HG03354 (cell line): Measurements from ENCODE around the gene ZC3H7B.

ENCODE experiments used
- ATAC-seq: cut with Tn5 transposase; IDR thresholded peaks from one replicate; pipeline ENCODE4 v1.9.1; 2021; ENCODE audit warnings: mild to moderate bottlenecking; ENCODE audit not compliant: unreplicated experiment, poor library complexity, severe bottlenecking

ZC3H7B gene

GRCh38 chr22:41348964-41349484 is 47.7 kb downstream of the ZC3H7B start:
- ATAC-seq, result no peak

- no peak for ATAC-seq
Observed at GRCh38 chr22:41350087-41350486, 48.8 kb downstream of the ZC3H7B start.

GRCh38 chr22:41351011-41351410 is 49.7 kb downstream of the ZC3H7B start:
- no peak for ATAC-seq

- no peak for ATAC-seq
Observed at GRCh38 chr22:41352058-41352457, 50.7 kb downstream of the ZC3H7B start.

GRCh38 chr22:41353862-41354575 is 52.7 kb downstream of the ZC3H7B start:
- ATAC-seq, result no peak

- no peak for ATAC-seq
Observed at GRCh38 chr22:41354979-41355378, 53.7 kb downstream of the ZC3H7B start.

GRCh38 chr22:41355895-41356294 is 54.6 kb downstream of the ZC3H7B start:
- no peak for ATAC-seq

GRCh38 chr22:41356430-41357028 is 55.2 kb downstream of the ZC3H7B start:
- no peak for ATAC-seq

GRCh38 chr22:41357191-41357590 is 55.9 kb downstream of the ZC3H7B start:
- ATAC-seq, result no peak

- no peak for ATAC-seq
Observed at GRCh38 chr22:41358927-41359326, 57.6 kb downstream of the ZC3H7B start.

GRCh38 chr22:41359376-41359775 is 58.1 kb downstream of the ZC3H7B start:
- ATAC-seq, result no peak

- ATAC-seq, result no peak
Observed at GRCh38 chr22:41360126-41360525, 58.8 kb downstream of the ZC3H7B start.

- ATAC-seq, result no peak
Observed at GRCh38 chr22:41361716-41362310, 60.5 kb downstream of the ZC3H7B start.

- ATAC-seq, result no peak
Observed at GRCh38 chr22:41362615-41363014, 61.3 kb downstream of the ZC3H7B start.

GRCh38 chr22:41364233-41364632 is 62.9 kb downstream of the ZC3H7B start:
- ATAC-seq, result no peak

- ATAC-seq, result no peak
Observed at GRCh38 chr22:41364955-41365354, 63.6 kb downstream of the ZC3H7B start.

GRCh38 chr22:41365425-41365824 is 64.1 kb downstream of the ZC3H7B start:
- ATAC-seq, result no peak

- ATAC-seq, result no peak
Observed at GRCh38 chr22:41366323-41367029, 65.2 kb downstream of the ZC3H7B start.

- ATAC-seq, result no peak
Observed at GRCh38 chr22:41367039-41367679, 65.8 kb downstream of the ZC3H7B start.
